HG03457 (cell line): ENCODE results near the gene AHCYL1.

Experiments used
- ATAC-seq: cut with Tn5 transposase; IDR thresholded peaks from one replicate; pipeline ENCODE4 v1.9.1; 2021; ENCODE audit warnings: moderate number of reproducible peaks; ENCODE audit not compliant: unreplicated experiment

Gene AHCYL1

GRCh38 chr1:110034451-110035235, 50.1 kb downstream of the AHCYL1 start, which contains the start of gene STRIP1:
TSS of gene STRIP1 (plus strand) at chr1:110034624. CDS start at chr1:110034638, 14 bp downstream.
- ATAC-seq = peak; percentile 67

- no peak for ATAC-seq
These were observed 50.7 kb downstream of the AHCYL1 start for GRCh38 chr1:110035236-110035752.

GRCh38 chr1:110038271-110038670, 53.7 kb downstream of the AHCYL1 start:
- ATAC-seq = no peak

GRCh38 chr1:110039641-110040040, 55.1 kb downstream of the AHCYL1 start:
- ATAC-seq = no peak

- ATAC-seq = no peak
These were observed 56.0 kb downstream of the AHCYL1 start for GRCh38 chr1:110040548-110040947.

- no peak for ATAC-seq
These were observed 58.5 kb downstream of the AHCYL1 start for GRCh38 chr1:110043016-110043415.

GRCh38 chr1:110047463-110047862, 62.9 kb downstream of the AHCYL1 start:
- ATAC-seq = no peak

- no peak for ATAC-seq
These were observed 63.7 kb downstream of the AHCYL1 start for GRCh38 chr1:110048240-110048639.

GRCh38 chr1:110048923-110049601, 64.5 kb downstream of the AHCYL1 start:
- ATAC-seq = no peak

- no peak for ATAC-seq
These were observed 65.4 kb downstream of the AHCYL1 start for GRCh38 chr1:110049801-110050601.

- no peak for ATAC-seq
These were observed 66.2 kb downstream of the AHCYL1 start for GRCh38 chr1:110050602-110051261.

GRCh38 chr1:110051262-110051648, 66.7 kb downstream of the AHCYL1 start:
- no peak for ATAC-seq

- ATAC-seq = no peak
These were observed 69.2 kb downstream of the AHCYL1 start for GRCh38 chr1:110053552-110054428.

- ATAC-seq = no peak
These were observed 71.1 kb downstream of the AHCYL1 start for GRCh38 chr1:110055493-110056284.

- ATAC-seq = no peak
These were observed 71.7 kb downstream of the AHCYL1 start for GRCh38 chr1:110056285-110056683.

- ATAC-seq = no peak
These were observed 72.2 kb downstream of the AHCYL1 start for GRCh38 chr1:110056776-110057175.

GRCh38 chr1:110057963-110058518, 73.5 kb downstream of the AHCYL1 start:
- ATAC-seq = no peak

- no peak for ATAC-seq
These were observed 74.0 kb downstream of the AHCYL1 start for GRCh38 chr1:110058591-110058990.
